ENCODE results near the gene ISL1. TPM values are rescaled to one million over a fixed set of nuclear protein-coding genes. Genes with fewer than 3 reads are reported as not detected.

Gene ISL1
- total RNA-seq, 1 donor from 2014 or later = not detected

GRCh38 chr5:51386916-51387883 is 4.0 kb downstream of the ISL1 start:
- Mint-ChIP-seq H3K36me3 (no peaks in the 10 kb centered on the region), H3K4me3 (no peak overlapping the region), H3K27me3 (ENCODE audit: insufficient read depth, low read depth) (peaks cover 85% of the 10 kb centered on the region), H3K27ac (no peak overlapping the region), H3K9me3 (no peaks in the 10 kb centered on the region), H3K4me1 (peaks cover 19% of the 10 kb centered on the region)
- TF ChIP-seq EZH2 (IDR thresholded peaks at IDR 0.05) (peak; percentile 74), EZH2phosphoT487 (IDR thresholded peaks at IDR 0.05) (peak; percentile 81), CTCF (IDR thresholded peaks at IDR 0.05) (no peak)
- H3K4me2 ChIP-seq = peak overlapping the region; percentile 63
- H3K27me3 ChIP-seq = peaks cover 99% of the 10 kb centered on the region
- peaks cover 18% of the 10 kb centered on the region for H3K4me1 ChIP-seq
- peak; percentile 52 for DNase-seq (ENCODE audit: low spot score)
- no peaks in the 10 kb centered on the region for H3K36me3 ChIP-seq
- H4K20me1 ChIP-seq (ENCODE audit: low read depth) = peaks cover 89% of the 10 kb centered on the region
- no peak overlapping the region for H3K27ac ChIP-seq
- no peak overlapping the region for H2AFZ ChIP-seq (replicated peaks)
- peaks cover 34% of the 10 kb centered on the region for H3F3A ChIP-seq (ENCODE audit: low read depth)
- H3K9ac ChIP-seq = no peak overlapping the region
- no peaks in the 10 kb centered on the region for H3K9me3 ChIP-seq (ENCODE audit: low read depth)
- H3K4me3 ChIP-seq = peak overlapping the region; percentile 20
- no peaks in the 10 kb centered on the region for H3K79me2 ChIP-seq (ENCODE audit: low read depth)

- peaks cover 34% of the 10 kb centered on the region for H3F3A ChIP-seq (ENCODE audit: low read depth)
- DNase-seq (ENCODE audit: low spot score) = peak; percentile 61
- no peaks in the 10 kb centered on the region for H3K36me3 Mint-ChIP-seq
- no peaks in the 10 kb centered on the region for H3K36me3 ChIP-seq
- peaks cover 16% of the 10 kb centered on the region for H3K4me1 Mint-ChIP-seq
- H3K9me3 Mint-ChIP-seq = no peaks in the 10 kb centered on the region
- H3K4me3 ChIP-seq = peak overlapping the region; percentile 20
- peaks cover 84% of the 10 kb centered on the region for H3K27me3 Mint-ChIP-seq (ENCODE audit: insufficient read depth, low read depth)
- peaks cover 99% of the 10 kb centered on the region for H3K27me3 ChIP-seq
- no peak overlapping the region for H3K27ac ChIP-seq
- no peak overlapping the region for H2AFZ ChIP-seq (replicated peaks)
- no peak overlapping the region for H3K4me3 Mint-ChIP-seq
- peaks cover 89% of the 10 kb centered on the region for H4K20me1 ChIP-seq (ENCODE audit: low read depth)
- H3K4me1 ChIP-seq = peaks cover 17% of the 10 kb centered on the region
- H3K4me2 ChIP-seq = peak overlapping the region; percentile 63
- H3K9me3 ChIP-seq (ENCODE audit: low read depth) = no peaks in the 10 kb centered on the region
- H3K9ac ChIP-seq = no peak overlapping the region
- no peaks in the 10 kb centered on the region for H3K79me2 ChIP-seq (ENCODE audit: low read depth)
- H3K27ac Mint-ChIP-seq = no peak overlapping the region
- no peak for TF ChIP-seq CTCF (IDR thresholded peaks at IDR 0.05)
- TF ChIP-seq EZH2phosphoT487 (IDR thresholded peaks at IDR 0.05) = peak; percentile 33
- TF ChIP-seq EZH2 (IDR thresholded peaks at IDR 0.05) = no peak
These were observed 4.6 kb downstream of the ISL1 start for GRCh38 chr5:51387884-51388275.

GRCh38 chr5:51388488-51389287 is 5.4 kb downstream of the ISL1 start:
- H3K4me1 Mint-ChIP-seq = peaks cover 12% of the 10 kb centered on the region
- H3K27me3 Mint-ChIP-seq (ENCODE audit: insufficient read depth, low read depth) = peaks cover 84% of the 10 kb centered on the region
- Histone ChIP-seq H3K4me3 (peak overlapping the region; percentile 39), H3K9ac (no peak overlapping the region), H3K27me3 (peaks cover 100% of the 10 kb centered on the region), H3K79me2 (ENCODE audit: low read depth) (no peaks in the 10 kb centered on the region), H3K36me3 (no peaks in the 10 kb centered on the region), H3K27ac (no peak overlapping the region), H3F3A (ENCODE audit: low read depth) (peaks cover 37% of the 10 kb centered on the region), H3K4me1 (peaks cover 24% of the 10 kb centered on the region), H4K20me1 (ENCODE audit: low read depth) (peaks cover 93% of the 10 kb centered on the region), H3K9me3 (ENCODE audit: low read depth) (no peaks in the 10 kb centered on the region), H3K4me2 (peak overlapping the region; percentile 73), H2AFZ (replicated peaks) (no peak overlapping the region)
- no peaks in the 10 kb centered on the region for H3K36me3 Mint-ChIP-seq
- no peaks in the 10 kb centered on the region for H3K9me3 Mint-ChIP-seq
- H3K4me3 Mint-ChIP-seq = peak overlapping the region; percentile 77
- H3K27ac Mint-ChIP-seq = no peak overlapping the region
- DNase-seq (ENCODE audit: low spot score) = no peak
- TF ChIP-seq CTCF (IDR thresholded peaks at IDR 0.05) (no peak), EZH2 (IDR thresholded peaks at IDR 0.05) (peak; percentile 31), EZH2phosphoT487 (IDR thresholded peaks at IDR 0.05) (no peak)

All from neural progenitor cell (in vitro differentiated cells).